Medulla oblongata (tissue), 1 donor: ENCODE results near the gene FYN.
"Not testable (repeated sequence)": the region's sequence is repeated elsewhere in the genome, so short reads cannot be mapped to it uniquely, and the experiment has no call there.

ENCODE experiments used
- DNase-seq: peaks from one replicate; pipeline ENCODE4 v3.0.0-alpha.2; 2015; ENCODE audit errors: extremely low spot score

The FYN gene

GRCh38 chr6:111791415-111791814, 81.8 kb downstream of the FYN start:
- no peak for DNase-seq

- peak; percentile 51 for DNase-seq
These were observed 83.7 kb downstream of the FYN start for GRCh38 chr6:111789598-111789997.

DNA sequence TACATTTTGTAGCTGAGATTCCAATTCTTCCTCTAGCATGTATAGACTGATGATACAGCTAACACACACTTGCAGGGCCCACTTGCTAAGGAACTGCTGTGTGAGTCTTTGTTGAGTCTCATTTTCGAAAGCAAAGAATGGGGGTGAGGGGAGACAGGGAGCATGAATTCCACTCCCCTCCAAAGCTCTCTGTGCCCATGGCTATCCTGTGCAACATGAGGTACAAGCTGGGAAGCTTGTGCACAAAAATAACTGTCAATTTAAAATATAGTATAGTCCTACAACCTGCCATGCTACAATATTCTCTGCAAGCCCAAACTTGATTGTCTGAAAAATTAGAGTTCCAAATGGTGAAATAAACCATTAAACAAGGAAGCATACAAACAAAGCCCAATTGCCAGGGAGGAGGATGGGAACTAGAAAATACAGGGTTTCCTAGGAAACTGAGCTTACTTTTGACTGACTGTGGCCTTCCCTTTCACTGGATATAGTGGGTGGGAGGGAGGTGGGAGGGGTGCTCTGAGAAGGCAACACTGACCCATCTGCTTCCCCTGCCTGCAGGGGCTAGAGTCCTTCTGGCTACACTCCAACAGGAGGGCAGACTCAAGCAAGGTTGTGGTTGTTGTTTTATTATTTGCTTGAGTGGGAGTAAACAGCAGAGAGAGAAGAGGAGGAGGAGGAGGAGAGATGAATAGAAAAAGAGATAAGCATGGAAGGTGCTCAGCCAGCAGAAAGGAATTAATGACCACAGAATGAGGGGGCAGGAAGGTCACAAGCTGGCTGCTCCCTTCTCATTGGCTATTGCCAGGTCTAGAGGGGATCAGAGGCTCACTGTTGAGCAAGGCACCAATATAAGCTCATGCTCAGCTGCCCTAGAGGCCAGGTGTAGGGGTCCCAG, 84.6 kb downstream of the FYN start:
- DNase-seq, result no peak

GRCh38 chr6:111786151-111786550, 87.1 kb downstream of the FYN start:
- not testable (repeated sequence) for DNase-seq

DNA sequence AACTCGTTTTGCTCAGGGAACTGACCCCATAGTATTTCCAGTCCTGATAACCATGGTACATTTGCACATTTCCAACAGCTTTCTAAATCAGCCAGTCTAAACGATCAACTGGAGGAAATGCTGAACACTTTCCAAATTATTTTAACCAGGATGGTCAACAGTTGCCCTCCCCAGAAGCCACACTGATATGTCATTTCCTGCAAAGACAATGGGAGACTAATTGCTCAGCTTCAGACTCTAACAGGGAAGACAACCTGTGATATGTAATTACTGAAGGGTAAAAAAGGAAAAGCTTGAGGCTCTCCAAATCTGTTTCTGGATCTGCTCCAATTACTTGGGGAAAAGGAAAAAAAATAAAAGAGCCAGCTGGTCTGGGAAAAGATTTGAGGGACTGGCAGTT, 88.8 kb downstream of the FYN start:
- no peak for DNase-seq

DNA sequence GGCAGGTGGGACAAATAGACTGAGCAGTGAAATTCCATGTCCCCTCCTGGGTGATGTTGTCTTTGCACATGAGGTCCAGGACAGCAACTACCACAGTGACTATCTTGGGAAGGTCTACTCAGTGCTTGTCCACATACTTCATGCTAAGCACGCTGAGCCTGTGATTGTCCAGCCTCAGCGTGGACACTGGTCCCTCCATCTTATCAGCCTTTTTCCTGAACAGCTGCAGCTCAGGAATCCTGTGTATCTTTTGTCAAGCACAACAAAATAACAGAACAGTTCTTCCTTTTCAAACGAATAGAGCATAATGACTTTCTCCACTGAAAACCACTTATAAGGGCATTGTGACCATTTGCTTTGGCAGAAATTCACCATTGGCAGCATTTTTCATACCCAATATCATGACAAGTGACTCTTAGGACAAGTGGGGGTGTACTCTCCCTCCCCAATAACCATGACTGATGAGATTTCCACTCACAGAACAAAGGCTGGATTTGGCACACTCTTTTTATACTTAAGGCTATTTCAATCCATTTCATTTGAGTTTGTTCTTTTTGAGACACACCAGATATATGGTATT, 90.3 kb downstream of the FYN start:
- no peak for DNase-seq

DNA sequence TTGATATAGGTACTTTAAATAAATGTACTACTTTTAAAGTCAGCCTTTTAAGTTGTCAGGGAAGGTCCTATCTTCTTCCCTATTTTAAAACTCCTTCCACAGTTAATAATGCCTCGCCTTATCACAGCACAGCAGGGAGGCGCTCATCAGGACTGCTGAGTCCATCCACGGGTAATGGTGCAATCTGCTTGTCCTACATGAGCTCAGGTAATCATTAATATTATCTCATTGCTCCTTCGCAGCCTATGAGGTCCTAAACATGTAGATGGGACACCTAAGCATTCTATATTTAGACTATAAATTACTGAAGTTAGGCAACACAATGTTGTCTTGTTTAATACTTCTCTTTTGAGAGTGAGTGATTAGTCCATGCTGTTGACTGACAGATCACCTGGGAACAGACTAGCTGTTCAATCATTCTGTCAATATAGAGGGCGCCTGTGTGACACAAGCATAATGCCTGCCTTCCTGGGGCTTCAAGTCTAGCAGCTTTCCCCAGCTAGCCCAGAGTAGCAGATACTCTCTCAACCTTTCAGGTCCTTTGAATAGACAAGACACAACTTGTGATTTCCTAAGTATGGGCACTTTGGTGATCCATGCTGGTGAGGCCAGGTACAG, 91.0 kb downstream of the FYN start:
- no peak for DNase-seq

DNA sequence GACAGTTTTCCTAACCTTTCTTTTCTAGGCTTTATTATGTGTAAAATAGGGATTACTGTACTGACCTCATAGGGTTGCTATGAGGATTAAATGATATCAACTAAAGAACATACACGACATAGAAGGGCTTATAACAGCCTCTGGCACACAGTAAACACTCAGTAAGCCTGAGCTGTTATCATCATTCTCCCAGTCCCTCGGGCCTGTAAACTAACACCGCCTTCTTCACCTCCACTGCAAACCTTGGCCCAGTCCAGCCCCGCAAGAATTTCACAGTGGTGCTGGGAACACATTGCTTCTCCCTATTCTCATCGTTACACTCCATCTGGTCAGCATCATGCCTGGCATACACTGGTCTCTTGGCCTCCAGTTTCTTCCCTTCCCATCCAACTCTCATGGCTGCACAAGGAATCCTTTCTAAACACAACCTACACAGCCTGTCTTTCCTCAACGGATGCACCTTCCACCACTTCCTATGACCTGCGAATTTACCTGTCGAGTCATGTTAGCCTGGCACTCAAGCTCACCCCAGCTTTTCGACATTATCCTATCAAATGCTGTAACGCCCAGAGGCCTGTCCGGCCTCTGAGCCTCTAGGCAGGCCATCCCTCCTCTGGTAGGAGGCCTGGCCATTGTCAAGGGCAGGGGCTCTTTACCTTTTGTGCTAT, 92.1 kb downstream of the FYN start:
- no peak for DNase-seq

GRCh38 chr6:111780393-111780792, 92.9 kb downstream of the FYN start:
- DNase-seq, result no peak

DNA sequence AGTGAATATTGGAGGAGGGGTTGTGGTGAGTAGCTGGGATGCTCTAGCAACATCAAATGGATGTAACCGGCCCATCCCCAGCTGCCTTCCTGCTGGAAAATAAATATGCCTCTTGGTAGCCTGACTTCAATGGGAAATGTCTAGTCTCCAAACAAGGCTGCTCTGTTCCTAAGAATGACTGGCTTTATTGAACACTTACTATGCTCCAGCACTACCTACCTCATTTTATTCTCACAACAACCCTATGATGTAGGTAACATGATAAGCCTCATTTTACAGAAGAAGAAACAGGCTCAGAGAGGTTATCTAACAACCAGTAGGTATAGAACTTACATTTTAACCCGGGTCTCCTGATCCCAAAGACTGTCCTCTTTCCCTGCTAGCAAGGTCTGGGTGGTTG, 93.6 kb downstream of the FYN start:
- DNase-seq, result no peak

GRCh38 chr6:111779031-111779430, 94.2 kb downstream of the FYN start:
- no peak for DNase-seq

GRCh38 chr6:111777357-111777756, 95.9 kb downstream of the FYN start:
- no peak for DNase-seq

DNA sequence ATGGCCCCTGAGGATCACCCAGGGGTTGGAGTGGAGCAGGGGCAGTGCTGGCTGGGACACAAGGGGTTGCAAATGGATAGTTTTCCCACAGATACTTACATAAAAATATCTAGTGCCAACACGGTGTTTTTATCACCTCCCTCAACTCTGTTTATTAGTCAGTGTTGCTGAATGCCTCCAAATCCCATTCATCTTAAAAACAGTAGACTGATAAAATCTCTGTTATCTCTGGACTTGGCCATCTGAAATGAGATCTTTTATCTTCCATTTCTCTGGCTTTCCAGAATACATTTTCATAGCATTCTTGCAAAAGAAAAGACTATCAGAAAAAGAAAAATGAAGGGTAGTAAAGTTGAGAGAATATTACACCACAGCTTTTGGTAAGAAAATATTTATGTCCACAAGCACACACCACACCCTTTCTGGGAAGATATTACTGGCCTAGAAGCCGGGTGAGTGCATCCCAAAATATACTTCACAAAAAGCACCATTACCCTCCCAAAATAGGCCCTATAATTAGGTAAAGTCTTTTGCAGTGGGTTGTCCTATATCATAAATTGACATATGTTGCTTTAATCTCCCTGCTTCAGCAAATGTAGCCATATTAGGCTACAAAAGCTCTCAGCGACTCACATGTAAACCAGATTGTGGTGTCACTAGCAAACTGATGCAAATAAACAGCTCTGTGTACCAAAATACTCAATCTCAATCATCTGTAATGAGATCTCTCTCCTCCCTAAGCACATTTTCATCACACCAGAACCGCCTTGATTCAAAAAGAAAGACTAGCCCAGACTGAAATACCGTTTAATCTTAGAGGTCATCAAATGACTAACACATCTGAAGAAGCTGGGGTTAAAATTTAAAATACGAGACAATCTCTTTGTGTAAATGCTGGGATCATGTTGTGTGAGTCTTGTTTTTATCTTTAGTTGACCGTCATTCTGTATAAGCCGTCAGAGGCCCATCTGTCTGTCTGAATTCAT, 96.7 kb downstream of the FYN start:
- no peak for DNase-seq

- DNase-seq, result no peak
These were observed 97.9 kb downstream of the FYN start for GRCh38 chr6:111775145-111775922.

GRCh38 chr6:111774346-111774703, 98.9 kb downstream of the FYN start:
- no peak for DNase-seq

DNA sequence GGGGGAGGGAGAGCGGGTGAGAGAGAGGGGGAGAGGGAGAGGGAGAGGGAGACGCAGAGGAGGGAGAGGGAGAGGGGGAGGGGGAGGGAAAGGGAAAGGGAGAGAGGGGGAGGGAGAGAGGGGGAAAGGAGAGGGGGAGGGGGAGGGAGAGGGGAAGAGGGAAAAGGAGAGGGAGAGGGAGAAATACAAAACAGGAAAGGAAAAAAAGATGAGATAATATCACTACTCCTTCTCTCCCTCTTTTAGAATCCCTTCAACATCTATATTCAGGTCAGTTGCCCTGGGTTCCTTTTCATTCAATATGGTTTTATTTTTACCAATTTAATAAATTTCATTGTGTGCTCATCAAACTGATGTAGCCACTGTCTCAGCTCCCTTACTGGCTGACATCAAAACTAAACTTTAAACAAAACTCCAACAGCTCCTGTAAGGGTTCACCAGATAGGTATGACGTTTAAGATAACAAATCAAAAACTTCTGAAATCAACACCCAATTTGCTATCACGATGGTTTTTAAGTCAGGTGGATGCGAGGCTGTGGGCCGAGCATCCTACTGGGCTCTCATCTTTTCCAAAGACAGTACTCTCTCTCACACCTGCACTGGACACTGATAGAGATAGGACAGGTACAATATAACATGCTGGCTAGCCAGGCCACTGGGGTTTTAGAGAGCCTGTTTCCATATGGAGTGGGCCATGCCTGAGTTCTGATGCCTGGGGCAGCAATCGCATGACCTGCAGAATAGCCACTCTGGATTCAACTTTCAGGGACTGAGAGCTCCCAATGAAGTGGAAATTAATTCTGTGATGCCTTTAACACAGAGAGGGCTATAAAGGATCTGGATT, 99.5 kb downstream of the FYN start:
- DNase-seq, result no peak

DNA sequence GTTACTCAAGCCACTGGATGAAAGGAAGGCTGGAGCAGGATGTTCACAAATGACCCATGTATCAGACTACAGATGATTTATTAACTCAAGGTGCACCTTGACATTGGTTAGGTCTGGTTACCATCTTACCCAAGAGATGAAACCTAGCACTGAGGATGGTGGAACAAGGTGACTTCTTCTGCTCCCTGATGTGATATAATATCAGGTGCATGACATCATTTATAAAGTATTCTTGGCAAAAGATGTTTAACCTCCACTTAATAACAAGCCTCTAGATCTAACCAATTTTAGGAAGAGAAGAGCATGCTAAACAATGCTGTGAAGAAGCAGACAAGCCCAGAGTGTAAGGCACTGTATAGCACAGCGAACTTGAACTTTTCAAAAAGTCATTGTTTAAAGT, 100.9 kb downstream of the FYN start:
- no peak for DNase-seq

- DNase-seq, result no peak
These were observed 101.6 kb downstream of the FYN start for GRCh38 chr6:111771629-111772028.

GRCh38 chr6:111771094-111771432, 102.2 kb downstream of the FYN start:
- DNase-seq, result no peak
